ENCODE data around the gene HIVEP3.

The HIVEP3 gene

GRCh38 chr1:41607808-41608207 lies 310.9 kb downstream of the HIVEP3 start:
- H3K9me3 ChIP-seq (ENCODE audit: low read length) = no peaks in the 10 kb centered on the region; the same call in 1 of the 2 replicates
- H3K79me2 ChIP-seq (ENCODE audit: insufficient read depth, low read length) = no peaks in the 10 kb centered on the region
- no peak overlapping the region for H3K27ac ChIP-seq (ENCODE audit: low read depth, low read length, poor library complexity, severe bottlenecking)
- no peak overlapping the region for H3K4me2 ChIP-seq (ENCODE audit: low read length)
- H3K9ac ChIP-seq (ENCODE audit: low read length) = no peak overlapping the region
- no peaks in the 10 kb centered on the region for H3F3A ChIP-seq (ENCODE audit: insufficient read depth, low read length)
- TF ChIP-seq EZH2 (IDR thresholded peaks at IDR 0.05; ENCODE audit: borderline replicate concordance, low read length) = no peak
- TF ChIP-seq, protein P1, sequence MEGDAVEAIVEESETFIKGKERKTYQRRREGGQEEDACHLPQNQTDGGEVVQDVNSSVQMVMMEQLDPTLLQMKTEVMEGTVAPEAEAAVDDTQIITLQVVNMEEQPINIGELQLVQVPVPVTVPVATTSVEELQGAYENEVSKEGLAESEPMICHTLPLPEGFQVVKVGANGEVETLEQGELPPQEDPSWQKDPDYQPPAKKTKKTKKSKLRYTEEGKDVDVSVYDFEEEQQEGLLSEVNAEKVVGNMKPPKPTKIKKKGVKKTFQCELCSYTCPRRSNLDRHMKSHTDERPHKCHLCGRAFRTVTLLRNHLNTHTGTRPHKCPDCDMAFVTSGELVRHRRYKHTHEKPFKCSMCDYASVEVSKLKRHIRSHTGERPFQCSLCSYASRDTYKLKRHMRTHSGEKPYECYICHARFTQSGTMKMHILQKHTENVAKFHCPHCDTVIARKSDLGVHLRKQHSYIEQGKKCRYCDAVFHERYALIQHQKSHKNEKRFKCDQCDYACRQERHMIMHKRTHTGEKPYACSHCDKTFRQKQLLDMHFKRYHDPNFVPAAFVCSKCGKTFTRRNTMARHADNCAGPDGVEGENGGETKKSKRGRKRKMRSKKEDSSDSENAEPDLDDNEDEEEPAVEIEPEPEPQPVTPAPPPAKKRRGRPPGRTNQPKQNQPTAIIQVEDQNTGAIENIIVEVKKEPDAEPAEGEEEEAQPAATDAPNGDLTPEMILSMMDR (IDR thresholded peaks at IDR 0.05; ENCODE audit: low read length) = no peak
- peaks cover 9% of the 10 kb centered on the region for H3K4me1 ChIP-seq (ENCODE audit: insufficient read depth, low read length, severe bottlenecking)
- no peaks in the 10 kb centered on the region for H3K36me3 ChIP-seq (ENCODE audit: insufficient read depth, low read length)
- H3K9me2 ChIP-seq (ENCODE audit: low read depth, low read length) = no peaks in the 10 kb centered on the region
- no peaks in the 10 kb centered on the region for H4K20me1 ChIP-seq (ENCODE audit: insufficient read depth, low read length)
- H3K27me3 ChIP-seq (ENCODE audit: insufficient read depth, low read length) = no peaks in the 10 kb centered on the region
- H2AFZ ChIP-seq (ENCODE audit: low read length) = no peak overlapping the region
- H3K4me3 ChIP-seq (ENCODE audit: low read depth, low read length, poor library complexity, severe bottlenecking) = no peak overlapping the region

DNA sequence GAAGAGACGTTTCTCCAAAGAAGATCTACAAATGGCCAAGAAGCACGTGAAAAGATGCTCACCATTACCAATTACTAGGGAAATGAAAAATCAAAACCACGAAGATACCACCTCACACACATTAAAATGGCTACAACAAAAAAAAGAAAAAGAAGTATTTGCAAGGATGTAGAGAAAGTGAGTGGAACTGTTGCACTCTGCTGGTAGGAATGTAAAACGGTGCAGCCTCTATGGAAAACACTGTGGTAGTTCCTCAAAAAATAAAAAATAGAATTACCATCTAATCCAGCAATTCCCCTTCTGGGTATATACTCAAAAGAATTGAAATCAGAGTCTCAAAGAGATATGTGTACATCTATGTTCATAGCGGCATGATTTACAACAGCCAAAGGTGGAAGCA lies 318.8 kb downstream of the HIVEP3 start:
- Histone ChIP-seq H3K9me2 (ENCODE audit: low read depth, low read length) (no peaks in the 10 kb centered on the region), H3K4me1 (ENCODE audit: insufficient read depth, low read length, severe bottlenecking) (no peaks in the 10 kb centered on the region), H3K79me2 (ENCODE audit: insufficient read depth, low read length) (no peaks in the 10 kb centered on the region), H3K4me3 (ENCODE audit: low read depth, low read length, poor library complexity, severe bottlenecking) (no peak overlapping the region), H3K9ac (ENCODE audit: low read length) (no peak overlapping the region), H3K4me2 (ENCODE audit: low read length) (no peak overlapping the region), H3K36me3 (ENCODE audit: insufficient read depth, low read length) (no peaks in the 10 kb centered on the region), H3F3A (ENCODE audit: insufficient read depth, low read length) (no peaks in the 10 kb centered on the region), H3K27ac (ENCODE audit: low read depth, low read length, poor library complexity, severe bottlenecking) (no peak overlapping the region), H3K9me3 (ENCODE audit: low read length) (peaks cover 11% of the 10 kb centered on the region; the same call in 1 of the 2 replicates), H4K20me1 (ENCODE audit: insufficient read depth, low read length) (no peaks in the 10 kb centered on the region), H2AFZ (ENCODE audit: low read length) (no peak overlapping the region), H3K27me3 (ENCODE audit: insufficient read depth, low read length) (no peaks in the 10 kb centered on the region)
- TF ChIP-seq EZH2 (IDR thresholded peaks at IDR 0.05; ENCODE audit: borderline replicate concordance, low read length) = no peak
- TF ChIP-seq, protein P1 (IDR thresholded peaks at IDR 0.05; ENCODE audit: low read length) = no peak

DNA sequence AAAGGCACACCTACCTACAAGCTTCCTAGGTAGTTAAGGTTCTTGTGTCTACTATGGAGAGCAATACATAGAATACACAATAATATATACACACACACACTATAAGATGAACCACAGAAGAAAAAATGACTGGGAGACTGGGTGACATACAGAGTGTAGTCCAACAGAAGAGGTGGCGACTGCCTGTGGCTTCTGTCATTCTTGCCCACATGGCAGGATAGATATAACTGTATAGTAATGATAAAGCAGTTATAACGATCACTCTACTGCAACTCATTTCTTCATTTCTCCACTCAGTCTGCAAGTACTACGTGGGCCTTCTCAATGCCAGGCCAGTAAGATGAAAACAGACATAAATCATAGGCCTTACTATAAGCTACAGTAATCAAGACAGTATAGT lies 320.4 kb downstream of the HIVEP3 start:
- no peak overlapping the region for H3K4me2 ChIP-seq (ENCODE audit: low read length)
- TF ChIP-seq, protein P1 (IDR thresholded peaks at IDR 0.05; ENCODE audit: low read length) = no peak
- TF ChIP-seq EZH2 (IDR thresholded peaks at IDR 0.05; ENCODE audit: borderline replicate concordance, low read length) = no peak
- no peaks in the 10 kb centered on the region for H3K4me1 ChIP-seq (ENCODE audit: insufficient read depth, low read length, severe bottlenecking)

More for the DNA sequence above, 320.4 kb downstream of the HIVEP3 start:
- Histone ChIP-seq H3K27me3 (ENCODE audit: insufficient read depth, low read length) (no peaks in the 10 kb centered on the region), H2AFZ (ENCODE audit: low read length) (no peak overlapping the region), H3K4me3 (ENCODE audit: low read depth, low read length, poor library complexity, severe bottlenecking) (no peak overlapping the region), H3K27ac (ENCODE audit: low read depth, low read length, poor library complexity, severe bottlenecking) (no peak overlapping the region), H3K9me3 (ENCODE audit: low read length) (peaks cover 11% of the 10 kb centered on the region; the same call in 1 of the 2 replicates), H4K20me1 (ENCODE audit: insufficient read depth, low read length) (no peaks in the 10 kb centered on the region), H3K79me2 (ENCODE audit: insufficient read depth, low read length) (no peaks in the 10 kb centered on the region), H3K36me3 (ENCODE audit: insufficient read depth, low read length) (no peaks in the 10 kb centered on the region), H3K9ac (ENCODE audit: low read length) (no peak overlapping the region), H3K9me2 (ENCODE audit: low read depth, low read length) (no peaks in the 10 kb centered on the region), H3F3A (ENCODE audit: insufficient read depth, low read length) (no peaks in the 10 kb centered on the region)

All from OCI-LY1 (cell line).